ENCODE data around the gene CXXC1.

- no peak for TF ChIP-seq POLR2A (IDR thresholded peaks at IDR 0.05)
- TF ChIP-seq, protein P1, sequence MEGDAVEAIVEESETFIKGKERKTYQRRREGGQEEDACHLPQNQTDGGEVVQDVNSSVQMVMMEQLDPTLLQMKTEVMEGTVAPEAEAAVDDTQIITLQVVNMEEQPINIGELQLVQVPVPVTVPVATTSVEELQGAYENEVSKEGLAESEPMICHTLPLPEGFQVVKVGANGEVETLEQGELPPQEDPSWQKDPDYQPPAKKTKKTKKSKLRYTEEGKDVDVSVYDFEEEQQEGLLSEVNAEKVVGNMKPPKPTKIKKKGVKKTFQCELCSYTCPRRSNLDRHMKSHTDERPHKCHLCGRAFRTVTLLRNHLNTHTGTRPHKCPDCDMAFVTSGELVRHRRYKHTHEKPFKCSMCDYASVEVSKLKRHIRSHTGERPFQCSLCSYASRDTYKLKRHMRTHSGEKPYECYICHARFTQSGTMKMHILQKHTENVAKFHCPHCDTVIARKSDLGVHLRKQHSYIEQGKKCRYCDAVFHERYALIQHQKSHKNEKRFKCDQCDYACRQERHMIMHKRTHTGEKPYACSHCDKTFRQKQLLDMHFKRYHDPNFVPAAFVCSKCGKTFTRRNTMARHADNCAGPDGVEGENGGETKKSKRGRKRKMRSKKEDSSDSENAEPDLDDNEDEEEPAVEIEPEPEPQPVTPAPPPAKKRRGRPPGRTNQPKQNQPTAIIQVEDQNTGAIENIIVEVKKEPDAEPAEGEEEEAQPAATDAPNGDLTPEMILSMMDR (IDR thresholded peaks at IDR 0.05), result no peak
These were observed 7.7 kb downstream of the CXXC1 start for GRCh38 chr18:50279752-50280151.

Measured in vagina (tissue), 2 donors.